ENCODE measurements around the gene DNAAF1. TPM values are rescaled to one million over a fixed set of nuclear protein-coding genes. Genes with fewer than 3 reads are reported as not detected.
A peak's percentile ranks its signal among the peaks of the same experiment; 100 is the strongest.

Gene DNAAF1
- total and polyA plus RNA-seq, 5 donors, result 0.14 to 0.68 (median 0.28) TPM; not detected in 2

GRCh38 chr16:84165746-84166145 lies 20.6 kb downstream of the DNAAF1 start:
- Histone ChIP-seq H3K27me3 (ENCODE audit: control insufficient read depth, insufficient read depth) (no peaks in the 10 kb centered on the region), H3K9me3 (ENCODE audit: control insufficient read depth, low read length) (no peaks in the 10 kb centered on the region), H3K4me1 (ENCODE audit: control insufficient read depth, insufficient read depth, low read length) (no peaks in the 10 kb centered on the region), H3K27ac (ENCODE audit: low read length) (no peak overlapping the region), H3K4me3 (ENCODE audit: low read length) (no peak overlapping the region)
- ATAC-seq, result no peak
- intact Hi-C loops (cut with DNase I), result no loop called here
- DNase-seq, result no peak
- WGBS, result 84% methylated on average over 7 of the region's 7 CpGs

- Histone ChIP-seq H3K9me3 (ENCODE audit: control insufficient read depth, low read length) (no peaks in the 10 kb centered on the region), H3K27me3 (ENCODE audit: control insufficient read depth, insufficient read depth) (no peaks in the 10 kb centered on the region), H3K4me1 (ENCODE audit: control insufficient read depth, insufficient read depth, low read length) (no peaks in the 10 kb centered on the region), H3K27ac (ENCODE audit: low read length) (no peak overlapping the region), H3K4me3 (ENCODE audit: low read length) (no peak overlapping the region)
- DNase-seq (no peak), ATAC-seq (no peak)
- intact Hi-C loops (cut with DNase I), result no loop called here
- WGBS, result 81% methylated on average over 13 of the region's 13 CpGs
These were observed 21.9 kb downstream of the DNAAF1 start for GRCh38 chr16:84166796-84167695.

DNA sequence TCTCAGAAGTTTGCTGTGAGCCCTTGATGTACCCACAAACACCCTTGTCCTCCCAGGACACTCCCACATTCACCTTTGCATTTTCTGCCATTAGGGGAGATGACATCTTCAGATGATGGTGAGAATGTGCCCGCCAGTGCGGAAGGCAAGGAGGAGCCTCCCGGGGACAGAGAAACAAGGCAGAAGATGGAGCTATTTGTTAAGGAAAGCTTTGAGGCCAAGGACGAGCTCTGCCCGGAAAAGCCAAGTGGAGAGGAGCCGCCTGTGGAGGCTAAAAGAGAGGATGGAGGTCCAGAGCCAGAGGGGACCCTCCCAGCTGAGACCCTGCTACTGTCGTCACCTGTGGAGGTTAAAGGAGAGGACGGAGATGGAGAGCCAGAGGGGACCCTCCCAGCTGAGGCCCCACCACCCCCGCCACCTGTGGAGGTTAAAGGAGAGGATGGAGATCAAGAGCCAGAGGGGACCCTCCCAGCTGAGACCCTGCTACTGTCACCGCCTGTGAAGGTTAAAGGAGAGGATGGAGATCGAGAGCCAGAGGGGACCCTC lies 24.7 kb downstream of the DNAAF1 start:
- WGBS, result 75% methylated on average over 11 of the region's 11 CpGs
- Histone ChIP-seq H3K27me3 (ENCODE audit: control insufficient read depth, insufficient read depth) (no peaks in the 10 kb centered on the region), H3K4me1 (ENCODE audit: control insufficient read depth, insufficient read depth, low read length) (no peaks in the 10 kb centered on the region), H3K4me3 (ENCODE audit: low read length) (no peak overlapping the region), H3K9me3 (ENCODE audit: control insufficient read depth, low read length) (no peaks in the 10 kb centered on the region), H3K27ac (ENCODE audit: low read length) (no peak overlapping the region)
- no peak for DNase-seq
- no peak for ATAC-seq
- intact Hi-C loops (cut with DNase I), result loop anchor here in 2 of 4 donors (10.0 kb wide), 3 partner anchors 85 to 215 kb away; partner anchors contain the start of gene OSGIN1 (in 1 of the 2)

GRCh38 chr16:84174396-84174795 lies 29.3 kb downstream of the DNAAF1 start:
- no peak overlapping the region for H3K4me3 ChIP-seq (ENCODE audit: low read length)
- ATAC-seq, result no peak
- 86% methylated on average over 11 of the region's 11 CpGs for WGBS

DNA sequence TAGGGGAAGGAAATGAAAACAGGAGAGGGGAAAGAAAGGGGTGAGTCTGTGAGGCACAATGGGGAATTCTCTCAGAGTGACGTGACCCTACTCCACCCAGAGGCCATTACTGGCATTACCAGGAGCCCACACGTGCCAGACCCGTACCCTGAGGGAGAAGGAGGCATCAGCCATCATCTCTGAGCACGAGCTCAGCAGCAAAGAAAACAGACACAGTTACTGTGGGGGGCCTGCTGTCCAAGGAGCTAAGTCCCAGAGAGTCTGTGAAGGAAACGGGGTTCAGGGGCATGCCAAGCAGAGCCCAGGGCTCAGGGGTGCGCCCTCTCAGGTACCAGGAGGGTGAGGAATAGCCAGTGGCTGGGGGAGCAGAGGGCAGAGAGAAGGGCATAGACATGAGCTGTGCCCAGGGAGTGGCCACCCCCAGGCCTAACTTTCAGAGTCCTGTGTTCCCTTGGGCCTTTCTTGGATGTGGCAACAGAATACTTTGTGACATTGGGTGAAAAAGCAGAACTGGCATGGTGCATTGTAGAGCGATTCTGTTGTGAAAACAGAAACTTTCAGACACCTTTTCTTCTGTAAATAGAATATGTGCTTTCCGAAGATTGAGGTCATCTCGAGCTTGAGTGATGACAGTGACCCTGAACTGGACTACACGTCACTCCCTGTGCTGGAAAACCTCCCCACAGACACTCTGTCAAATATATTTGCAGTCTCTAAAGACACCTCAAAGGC lies 30.4 kb downstream of the DNAAF1 start:
- no peaks in the 10 kb centered on the region for H3K9me3 ChIP-seq (ENCODE audit: control insufficient read depth, low read length)
- peak overlapping the region; percentile 55 for H3K27ac ChIP-seq (ENCODE audit: low read length)
- no peaks in the 10 kb centered on the region for H3K27me3 ChIP-seq (ENCODE audit: control insufficient read depth, insufficient read depth)
- 30% methylated on average over 10 of the region's 10 CpGs for WGBS
- H3K4me1 ChIP-seq (ENCODE audit: control insufficient read depth, insufficient read depth, low read length), result peaks cover 7% of the 10 kb centered on the region
- intact Hi-C loops (cut with DNase I), result loop anchor here in 2 of 4 donors (10.0 kb wide), 3 partner anchors 91 to 221 kb away; partner anchors contain the start of gene OSGIN1 (in 1 of the 2)
- peak; percentile 58 to 75 (median 70) for DNase-seq
- peak; percentile 59 to 71 for ATAC-seq
- H3K4me3 ChIP-seq (ENCODE audit: low read length), result no peak overlapping the region

More at GRCh38 chr16:84174396-84174795, 29.3 kb downstream of the DNAAF1 start:
- no peak for DNase-seq
- peaks cover 7% of the 10 kb centered on the region for H3K4me1 ChIP-seq (ENCODE audit: control insufficient read depth, insufficient read depth, low read length)
- H3K9me3 ChIP-seq (ENCODE audit: control insufficient read depth, low read length), result no peaks in the 10 kb centered on the region
- H3K27me3 ChIP-seq (ENCODE audit: control insufficient read depth, insufficient read depth), result no peaks in the 10 kb centered on the region
- H3K27ac ChIP-seq (ENCODE audit: low read length), result no peak overlapping the region
- intact Hi-C loops (cut with DNase I), result loop anchor here in 2 of 4 donors (10.0 kb wide), 3 partner anchors 90 to 220 kb away; partner anchors contain the start of gene OSGIN1 (in 1 of the 2)

- intact Hi-C loops (cut with DNase I), result loop anchor here in 2 of 4 donors (10.0 kb wide), 3 partner anchors 92 to 222 kb away; partner anchors contain the start of gene OSGIN1 (in 1 of the 2)
- Histone ChIP-seq H3K9me3 (ENCODE audit: control insufficient read depth, low read length) (no peaks in the 10 kb centered on the region), H3K27ac (ENCODE audit: low read length) (peak overlapping the region; percentile 55), H3K4me3 (ENCODE audit: low read length) (no peak overlapping the region), H3K4me1 (ENCODE audit: control insufficient read depth, insufficient read depth, low read length) (peaks cover 7% of the 10 kb centered on the region), H3K27me3 (ENCODE audit: control insufficient read depth, insufficient read depth) (no peaks in the 10 kb centered on the region)
- peak; percentile 15 to 44 for ATAC-seq
- WGBS, result 51% methylated on average over 18 of the region's 18 CpGs
- peak in 2 of 3 donors; percentile 55 to 58 for DNase-seq
These were observed 31.3 kb downstream of the DNAAF1 start for GRCh38 chr16:84176192-84177053.

DNA sequence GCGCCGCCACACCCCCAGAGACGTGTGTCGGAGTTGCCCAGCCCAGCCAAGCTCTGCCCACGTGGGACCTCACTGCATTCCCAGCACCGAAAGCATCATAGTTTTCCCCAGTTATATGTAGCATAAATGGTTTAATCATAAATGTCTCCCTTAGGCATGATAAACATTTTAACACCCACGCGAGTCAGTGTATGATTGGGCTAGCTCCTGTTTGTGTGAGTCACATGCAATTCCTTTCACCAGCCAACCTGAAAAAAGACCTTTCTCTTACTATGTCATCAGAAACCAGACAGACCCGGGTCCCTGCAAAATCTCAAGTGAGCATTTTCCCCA lies 32.6 kb downstream of the DNAAF1 start:
- WGBS, result 26% methylated on average over 9 of the region's 9 CpGs
- Histone ChIP-seq H3K27me3 (ENCODE audit: control insufficient read depth, insufficient read depth) (no peaks in the 10 kb centered on the region), H3K9me3 (ENCODE audit: control insufficient read depth, low read length) (no peaks in the 10 kb centered on the region), H3K4me3 (ENCODE audit: low read length) (no peak overlapping the region), H3K4me1 (ENCODE audit: control insufficient read depth, insufficient read depth, low read length) (peaks cover 7% of the 10 kb centered on the region), H3K27ac (ENCODE audit: low read length) (peak overlapping the region; percentile 76)
- intact Hi-C loops (cut with DNase I), result loop anchor here in 2 of 4 donors (10.0 kb wide), 3 partner anchors 93 to 223 kb away; partner anchors contain the start of gene OSGIN1 (in 1 of the 2)
- ATAC-seq, result no peak
- DNase-seq, result peak in 1 of 3 donors; percentile 69

- Histone ChIP-seq H3K27me3 (ENCODE audit: control insufficient read depth, insufficient read depth) (no peaks in the 10 kb centered on the region), H3K9me3 (ENCODE audit: control insufficient read depth, low read length) (no peaks in the 10 kb centered on the region), H3K27ac (ENCODE audit: low read length) (no peak overlapping the region), H3K4me1 (ENCODE audit: control insufficient read depth, insufficient read depth, low read length) (peaks cover 7% of the 10 kb centered on the region), H3K4me3 (ENCODE audit: low read length) (no peak overlapping the region)
- WGBS, result 75% methylated on average over 15 of the region's 15 CpGs
- DNase-seq, result no peak
- ATAC-seq, result no peak
- intact Hi-C loops (cut with DNase I), result loop anchor here in 2 of 4 donors (10.0 kb wide), 3 partner anchors 93 to 223 kb away; partner anchors contain the start of gene OSGIN1 (in 1 of the 2)
These were observed 33.1 kb downstream of the DNAAF1 start for GRCh38 chr16:84178146-84178765.

GRCh38 chr16:84178892-84179611 lies 33.9 kb downstream of the DNAAF1 start:
- Histone ChIP-seq H3K4me3 (ENCODE audit: low read length) (no peak overlapping the region), H3K27ac (ENCODE audit: low read length) (no peak overlapping the region), H3K4me1 (ENCODE audit: control insufficient read depth, insufficient read depth, low read length) (peaks cover 7% of the 10 kb centered on the region), H3K27me3 (ENCODE audit: control insufficient read depth, insufficient read depth) (no peaks in the 10 kb centered on the region), H3K9me3 (ENCODE audit: control insufficient read depth, low read length) (no peaks in the 10 kb centered on the region)
- intact Hi-C loops (cut with DNase I), result loop anchor here in 2 of 4 donors (10.0 kb wide), 3 partner anchors 94 to 224 kb away; partner anchors contain the start of gene OSGIN1 (in 1 of the 2)
- DNase-seq (peak in 1 of 3 donors; percentile 49), ATAC-seq (no peak)
- WGBS, result 88% methylated on average over 28 of the region's 28 CpGs
